Activated CD8-positive, alpha-beta T cell treated with anti-CD3 and anti-CD28 coated beads, Interleukin-2, amount 10 ng/mL, durations not matched to agents 7 days and 5 days (primary cell): ENCODE data around the gene LRRC4C. TPM values are rescaled to one million over a fixed set of nuclear protein-coding genes. Genes with fewer than 3 reads are reported as not detected.
"Not testable (repeated sequence)": the region's sequence is repeated elsewhere in the genome, so short reads cannot be mapped to it uniquely, and the experiment has no call there.

ENCODE experiments used
- ATAC-seq: fragments of 150-1000 bp; cut with Tn5 transposase; one replicate; pipeline ENCODE4 v1.10.0; 2021; ENCODE audit warnings: moderate library complexity
- CTCF ChIA-PET: fragments of 350-600 bp; sonication (Branson Sonifier 250); formaldehyde crosslinking; loops from one replicate; lab custom pipeline; 2021; ENCODE audit warnings: antibody characterized with exemption; lab: Charles Lee
- POLR2A ChIA-PET: fragments of 350-600 bp; sonication (Branson Sonifier 250); formaldehyde crosslinking; loops from one replicate; lab custom pipeline; 2021; ENCODE audit warnings: antibody characterized with exemption; lab: Charles Lee
- DNase-seq: peaks from one replicate; pipeline ENCODE4 v3.0.0-alpha.2; 2020
- H3K27ac Mint-ChIP-seq: one replicate; pipeline ENCODE4 v1.8.0; 2021; ENCODE audit warnings: mild to moderate bottlenecking, mixed read lengths
- H3K27me3 Mint-ChIP-seq: one replicate; pipeline ENCODE4 v1.8.0; 2021; ENCODE audit warnings: low read depth, mixed read lengths
- H3K36me3 Mint-ChIP-seq: one replicate; pipeline ENCODE4 v1.8.0; 2021; ENCODE audit warnings: low read depth, mixed read lengths
- H3K4me1 Mint-ChIP-seq: one replicate; pipeline ENCODE4 v1.8.0; 2021; ENCODE audit warnings: low read depth, mixed read lengths
- H3K4me3 Mint-ChIP-seq: one replicate; pipeline ENCODE4 v1.8.0; 2021; ENCODE audit warnings: mild to moderate bottlenecking, mixed read lengths
- H3K9me3 Mint-ChIP-seq: one replicate; pipeline ENCODE4 v1.8.0; 2022; ENCODE audit warnings: mixed read lengths; ENCODE audit not compliant: insufficient read depth
- total RNA-seq, 2 experiments: library from RNA; stranded (reverse); gene quantifications; one replicate each; pipeline ENCODE4 v1.2.3, GENCODE V29; 2021

LRRC4C gene
- total RNA-seq, 2 experiments from 2014 or later: not detected

- H3K4me1 Mint-ChIP-seq: no peaks in the 10 kb centered on the region
- DNase-seq (no peak), ATAC-seq (no peak)
- H3K27me3 Mint-ChIP-seq: no peaks in the 10 kb centered on the region
- H3K27ac Mint-ChIP-seq: no peak overlapping the region
- POLR2A ChIA-PET: no interaction called here
- no peaks in the 10 kb centered on the region for H3K36me3 Mint-ChIP-seq
- CTCF ChIA-PET: no interaction called here
- H3K4me3 Mint-ChIP-seq: no peak overlapping the region
- H3K9me3 Mint-ChIP-seq: peaks cover 3% of the 10 kb centered on the region
Measured at GRCh38 chr11:40175980-40176379, 1283.5 kb downstream of the LRRC4C start.

DNA sequence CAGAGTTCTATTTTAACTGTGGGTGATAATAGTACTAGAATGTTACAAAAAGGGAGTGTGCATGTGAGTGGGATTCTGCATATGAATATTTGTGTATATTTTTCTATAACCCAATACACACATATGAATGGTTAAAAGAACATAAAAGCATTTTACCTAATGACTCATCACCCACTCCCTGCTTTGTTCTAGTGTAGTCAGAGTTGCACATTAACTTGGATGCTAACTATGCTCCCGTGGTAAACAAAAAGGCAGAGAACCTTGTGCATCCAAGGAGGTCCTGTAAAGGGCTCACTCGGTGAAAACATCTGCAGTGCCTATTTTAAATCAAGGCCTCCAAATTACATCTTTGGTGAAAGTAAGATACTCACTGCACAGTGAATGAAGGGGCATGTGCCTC is 1289.4 kb downstream of the LRRC4C start:
- Mint-ChIP-seq H3K9me3 (no peaks in the 10 kb centered on the region), H3K27ac (no peak overlapping the region), H3K27me3 (no peaks in the 10 kb centered on the region), H3K36me3 (no peaks in the 10 kb centered on the region), H3K4me1 (no peaks in the 10 kb centered on the region), H3K4me3 (no peak overlapping the region)
- ChIA-PET CTCF (no interaction called here), POLR2A (no interaction called here)
- DNase-seq (no peak), ATAC-seq (no peak)

DNA sequence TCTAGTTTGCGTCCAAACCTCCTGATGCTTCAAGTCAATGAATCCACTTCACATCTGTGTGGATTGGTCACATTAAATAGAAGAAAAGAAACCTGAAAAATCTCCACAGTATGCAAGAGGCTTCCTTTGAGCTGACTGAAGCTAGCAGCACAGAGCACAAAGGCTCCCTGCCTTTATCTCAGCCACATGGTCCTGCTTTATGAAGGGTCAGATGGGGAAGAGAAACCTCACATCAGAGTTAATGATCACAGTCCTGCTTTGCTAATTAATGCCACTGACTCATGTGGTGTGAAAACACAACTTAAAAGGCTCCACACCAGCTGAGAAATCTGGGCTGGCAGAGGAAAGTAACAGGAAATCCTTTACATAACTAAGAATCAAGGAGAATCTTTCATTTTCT is 1291.0 kb downstream of the LRRC4C start:
- POLR2A ChIA-PET: no interaction called here
- ATAC-seq: no peak
- H3K27me3 Mint-ChIP-seq: no peaks in the 10 kb centered on the region
- CTCF ChIA-PET: no interaction called here
- no peaks in the 10 kb centered on the region for H3K9me3 Mint-ChIP-seq
- H3K36me3 Mint-ChIP-seq: no peaks in the 10 kb centered on the region
- DNase-seq: no peak
- no peak overlapping the region for H3K27ac Mint-ChIP-seq
- H3K4me1 Mint-ChIP-seq: no peaks in the 10 kb centered on the region
- no peak overlapping the region for H3K4me3 Mint-ChIP-seq

DNA sequence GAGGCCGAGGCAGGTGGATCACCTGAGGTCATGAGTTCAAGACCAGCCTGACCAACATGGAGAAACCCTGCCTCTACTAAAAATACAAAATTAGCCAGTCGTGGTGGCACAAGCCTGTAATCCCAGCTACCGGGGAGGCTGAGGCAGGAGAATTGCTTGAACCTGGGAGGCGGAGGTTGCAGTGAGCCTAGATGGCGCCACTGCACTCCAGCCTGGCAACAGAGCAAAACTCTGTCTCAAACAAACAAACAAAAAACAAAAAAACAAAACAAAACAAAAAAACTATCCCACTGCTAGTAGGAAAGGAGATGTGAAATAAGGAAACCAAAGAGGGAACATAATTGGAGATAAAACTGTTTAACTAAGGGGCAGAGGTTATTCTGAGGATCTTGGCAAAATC is 1291.6 kb downstream of the LRRC4C start:
- H3K4me1 Mint-ChIP-seq, CTCF ChIA-PET, POLR2A ChIA-PET, H3K27ac Mint-ChIP-seq, H3K4me3 Mint-ChIP-seq, ATAC-seq, H3K36me3 Mint-ChIP-seq, DNase-seq, H3K9me3 Mint-ChIP-seq, H3K27me3 Mint-ChIP-seq: not testable (repeated sequence)

- POLR2A ChIA-PET: no interaction called here
- Mint-ChIP-seq H3K4me1 (no peaks in the 10 kb centered on the region), H3K27ac (no peak overlapping the region), H3K4me3 (no peak overlapping the region), H3K27me3 (no peaks in the 10 kb centered on the region), H3K9me3 (no peaks in the 10 kb centered on the region), H3K36me3 (no peaks in the 10 kb centered on the region)
- ATAC-seq (no peak), DNase-seq (no peak)
- CTCF ChIA-PET: no interaction called here
Measured at GRCh38 chr11:40166892-40167291, 1292.6 kb downstream of the LRRC4C start.

- DNase-seq: no peak
- Mint-ChIP-seq H3K4me1 (no peaks in the 10 kb centered on the region), H3K36me3 (no peaks in the 10 kb centered on the region)
Measured at GRCh38 chr11:40162901-40163883, 1296.3 kb downstream of the LRRC4C start.

DNA sequence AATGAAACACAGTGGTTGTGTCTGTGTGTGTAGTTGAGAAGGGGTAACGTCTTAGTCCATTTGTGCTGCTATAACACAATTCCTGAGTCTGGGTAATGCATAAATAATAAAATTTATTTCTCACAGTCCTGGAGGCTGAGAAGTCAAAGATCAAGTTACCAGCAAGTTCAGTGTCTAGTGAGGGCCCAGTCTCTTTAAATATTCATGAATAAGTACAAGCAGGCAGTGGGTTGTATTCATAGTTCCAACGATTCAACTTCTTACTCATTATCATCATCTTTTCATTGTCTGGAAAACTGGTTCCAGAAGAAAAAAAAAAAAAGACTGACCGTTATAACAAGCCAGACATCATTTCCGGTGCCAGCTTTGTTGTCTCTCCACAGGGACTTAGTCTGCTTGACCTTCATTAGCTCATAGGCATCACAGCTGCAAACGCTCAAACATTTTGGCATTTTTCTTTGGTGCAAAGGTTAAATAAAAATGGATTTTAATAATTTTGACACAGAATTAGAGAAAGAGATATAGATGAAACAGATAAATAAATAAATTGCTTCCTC is 1297.5 kb downstream of the LRRC4C start:
- DNase-seq (no peak), ATAC-seq (no peak)
- Mint-ChIP-seq H3K27ac (no peak overlapping the region), H3K36me3 (no peaks in the 10 kb centered on the region), H3K4me3 (no peak overlapping the region), H3K4me1 (no peaks in the 10 kb centered on the region), H3K9me3 (peaks cover 10% of the 10 kb centered on the region), H3K27me3 (no peaks in the 10 kb centered on the region)
- POLR2A ChIA-PET: no interaction called here
- CTCF ChIA-PET: no interaction called here

More at GRCh38 chr11:40162901-40163883, 1296.3 kb downstream of the LRRC4C start:
- Mint-ChIP-seq H3K9me3 (peaks cover 5% of the 10 kb centered on the region), H3K4me3 (no peak overlapping the region), H3K27me3 (no peaks in the 10 kb centered on the region), H3K27ac (no peak overlapping the region)
- ChIA-PET CTCF (no interaction called here), POLR2A (no interaction called here)
- ATAC-seq: no peak

DNA sequence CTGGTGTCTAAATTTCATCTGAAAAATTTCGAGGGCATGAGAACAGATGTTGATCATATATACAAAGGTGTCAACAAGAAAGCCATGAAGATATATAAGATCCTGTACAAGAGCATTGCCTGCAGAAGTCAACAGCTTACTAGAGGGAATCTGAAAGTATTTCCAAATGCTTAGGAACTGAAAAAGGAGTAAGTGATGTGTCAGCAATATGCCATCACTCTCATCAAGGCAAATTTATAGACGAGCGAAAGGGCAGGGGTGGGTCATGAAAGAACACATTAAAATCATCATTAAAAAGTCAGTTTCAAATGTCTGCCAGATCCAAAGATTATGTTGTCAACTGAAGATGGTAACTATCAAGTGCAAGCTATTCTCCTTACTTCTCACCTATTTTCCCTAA is 1299.0 kb downstream of the LRRC4C start:
- no peak overlapping the region for H3K4me3 Mint-ChIP-seq
- ATAC-seq (no peak), DNase-seq (no peak)
- ChIA-PET CTCF (no interaction called here), POLR2A (no interaction called here)
- no peaks in the 10 kb centered on the region for H3K4me1 Mint-ChIP-seq
- H3K36me3 Mint-ChIP-seq: no peaks in the 10 kb centered on the region
- H3K9me3 Mint-ChIP-seq: peaks cover 17% of the 10 kb centered on the region
- H3K27me3 Mint-ChIP-seq: no peaks in the 10 kb centered on the region
- no peak overlapping the region for H3K27ac Mint-ChIP-seq

DNA sequence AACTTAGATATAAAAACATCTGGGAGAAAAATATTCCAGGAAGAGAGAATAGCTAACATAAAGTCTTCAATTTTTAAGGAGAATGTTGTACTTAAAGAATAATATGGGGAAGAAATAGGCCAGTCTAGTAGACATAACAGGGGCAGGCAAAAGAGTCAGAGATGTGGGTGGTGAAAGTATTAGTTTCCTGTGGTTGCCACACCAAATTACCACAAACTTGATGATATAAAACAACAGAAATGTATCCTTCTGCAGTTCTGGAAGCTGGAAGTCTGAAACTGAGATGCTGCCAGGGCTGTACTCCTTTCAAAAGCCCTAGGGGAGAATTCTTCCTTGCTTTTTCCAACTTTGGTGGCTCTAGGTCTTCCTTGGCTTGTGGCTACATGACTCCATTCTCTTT is 1309.7 kb downstream of the LRRC4C start:
- ATAC-seq (no peak), DNase-seq (no peak)
- Mint-ChIP-seq H3K27me3 (no peaks in the 10 kb centered on the region), H3K36me3 (no peaks in the 10 kb centered on the region), H3K4me1 (no peaks in the 10 kb centered on the region), H3K4me3 (no peak overlapping the region), H3K27ac (no peak overlapping the region), H3K9me3 (peaks cover 26% of the 10 kb centered on the region)
- CTCF ChIA-PET: no interaction called here
- POLR2A ChIA-PET: no interaction called here

GRCh38 chr11:40140560-40140959 is 1318.9 kb downstream of the LRRC4C start:
- Mint-ChIP-seq H3K27me3 (no peaks in the 10 kb centered on the region), H3K4me1 (no peaks in the 10 kb centered on the region), H3K27ac (no peak overlapping the region), H3K4me3 (no peak overlapping the region), H3K36me3 (no peaks in the 10 kb centered on the region), H3K9me3 (peaks cover 31% of the 10 kb centered on the region)
- ChIA-PET POLR2A (no interaction called here), CTCF (no interaction called here)
- ATAC-seq (no peak), DNase-seq (no peak)

- ATAC-seq (no peak), DNase-seq (no peak)
- ChIA-PET CTCF (no interaction called here), POLR2A (no interaction called here)
- no peak overlapping the region for H3K27ac Mint-ChIP-seq
- no peaks in the 10 kb centered on the region for H3K36me3 Mint-ChIP-seq
- H3K9me3 Mint-ChIP-seq: peaks cover 31% of the 10 kb centered on the region
- no peak overlapping the region for H3K4me3 Mint-ChIP-seq
- no peaks in the 10 kb centered on the region for H3K4me1 Mint-ChIP-seq
- no peaks in the 10 kb centered on the region for H3K27me3 Mint-ChIP-seq
Measured at GRCh38 chr11:40139536-40139935, 1319.9 kb downstream of the LRRC4C start.

DNA sequence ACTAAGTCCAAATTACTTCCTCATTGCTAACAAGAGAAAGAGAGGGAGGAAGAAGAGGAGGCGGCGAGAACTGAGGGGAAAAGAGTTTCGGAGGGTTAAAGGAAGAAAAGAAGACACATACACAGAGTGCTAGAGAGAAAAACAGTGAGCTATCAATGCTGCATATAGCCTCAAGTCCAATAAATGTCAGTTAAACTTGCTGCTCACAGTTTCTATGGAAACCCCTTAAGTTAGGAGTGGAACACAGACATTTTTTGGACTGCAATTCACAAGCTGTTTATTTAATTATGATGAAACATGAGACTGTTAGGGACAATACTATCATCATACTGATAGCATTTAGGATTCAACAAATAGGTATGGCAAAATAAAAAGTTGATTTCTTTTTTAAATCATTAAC is 1320.4 kb downstream of the LRRC4C start:
- Mint-ChIP-seq H3K27me3 (no peaks in the 10 kb centered on the region), H3K9me3 (peaks cover 31% of the 10 kb centered on the region), H3K4me3 (no peak overlapping the region), H3K27ac (no peak overlapping the region), H3K4me1 (no peaks in the 10 kb centered on the region), H3K36me3 (no peaks in the 10 kb centered on the region)
- ChIA-PET POLR2A (no interaction called here), CTCF (no interaction called here)
- no peak for DNase-seq
- no peak for ATAC-seq
